ENCODE results near the gene PHF21A.

DNA sequence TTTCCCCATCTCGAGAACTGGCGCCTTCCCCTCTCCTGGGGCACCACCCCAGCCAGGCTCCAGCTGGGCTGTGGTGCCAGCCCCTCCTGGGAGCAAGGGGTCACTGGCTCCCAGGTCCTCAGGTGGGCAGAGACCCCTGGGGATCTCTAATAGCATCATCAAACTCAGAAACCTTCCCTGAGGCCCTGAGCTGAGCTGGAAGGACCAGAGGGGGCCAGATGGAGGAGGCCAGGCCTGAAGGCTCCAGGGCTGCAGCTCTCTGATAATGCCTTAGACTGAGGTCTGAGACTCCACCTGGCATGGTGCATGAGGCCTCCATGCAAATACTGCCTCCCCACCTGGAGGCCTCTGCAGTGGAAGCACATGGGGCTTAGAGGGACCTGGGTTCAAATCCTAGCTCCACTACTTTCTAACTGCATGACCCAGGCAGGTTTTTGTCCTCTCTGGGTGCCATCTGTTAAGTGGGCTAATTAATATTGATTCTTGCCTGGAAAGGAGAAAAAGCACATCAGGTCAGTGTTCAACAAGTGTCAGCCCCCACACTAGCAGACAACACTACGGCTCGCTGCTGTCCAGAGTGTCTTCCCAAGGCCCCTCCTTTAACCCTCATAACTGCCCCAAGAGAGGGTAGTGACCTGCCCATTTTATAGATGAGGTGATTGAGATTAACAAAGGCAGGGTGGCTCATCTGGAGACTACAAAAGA, 234.3 kb downstream of the PHF21A start:
- no peak for TF ChIP-seq KDM1A (CRISPR knock-in tag; IDR thresholded peaks at IDR 0.05)
- TF ChIP-seq TCF12 (IDR thresholded peaks at IDR 0.05) = no peak
- no peak for TF ChIP-seq TCF12 (CRISPR knock-in tag; IDR thresholded peaks at IDR 0.05)
- no peak for TF ChIP-seq POLR2A (IDR thresholded peaks at IDR 0.05; ENCODE audit: insufficient read depth in 1 of 2, low read depth in 2 of 2, low read length in 2 of 2)
- TF ChIP-seq, protein P1, sequence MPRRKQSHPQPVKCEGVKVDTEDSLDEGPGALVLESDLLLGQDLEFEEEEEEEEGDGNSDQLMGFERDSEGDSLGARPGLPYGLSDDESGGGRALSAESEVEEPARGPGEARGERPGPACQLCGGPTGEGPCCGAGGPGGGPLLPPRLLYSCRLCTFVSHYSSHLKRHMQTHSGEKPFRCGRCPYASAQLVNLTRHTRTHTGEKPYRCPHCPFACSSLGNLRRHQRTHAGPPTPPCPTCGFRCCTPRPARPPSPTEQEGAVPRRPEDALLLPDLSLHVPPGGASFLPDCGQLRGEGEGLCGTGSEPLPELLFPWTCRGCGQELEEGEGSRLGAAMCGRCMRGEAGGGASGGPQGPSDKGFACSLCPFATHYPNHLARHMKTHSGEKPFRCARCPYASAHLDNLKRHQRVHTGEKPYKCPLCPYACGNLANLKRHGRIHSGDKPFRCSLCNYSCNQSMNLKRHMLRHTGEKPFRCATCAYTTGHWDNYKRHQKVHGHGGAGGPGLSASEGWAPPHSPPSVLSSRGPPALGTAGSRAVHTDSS (CRISPR knock-in tag; conservative IDR thresholded peaks at IDR 0.05) = no peak
- no peak for TF ChIP-seq ZNF260 (CRISPR knock-in tag; IDR thresholded peaks at IDR 0.05; ENCODE audit: borderline replicate concordance, low read depth)
- no peak for TF ChIP-seq ZNF10 (CRISPR knock-in tag; IDR thresholded peaks at IDR 0.05; ENCODE audit: borderline replicate concordance, low read depth)
